Activated CD8-positive, alpha-beta memory T cell treated with anti-CD3 and anti-CD28 coated beads, Interleukin-2, amount 50 U/mL, for 1 hour (primary cell): ENCODE results near the gene USH2A.

Experiments used
- DNase-seq: peaks from one replicate; pipeline ENCODE4 v3.0.0-alpha.2; 2020; ENCODE audit errors: extremely low read depth

USH2A gene

GRCh38 chr1:215717677-215718426, 705.4 kb downstream of the USH2A start:
- DNase-seq = no peak

GRCh38 chr1:215710899-215711225, 712.4 kb downstream of the USH2A start:
- DNase-seq = no peak

GRCh38 chr1:215710036-215710898, 713.0 kb downstream of the USH2A start:
- no peak for DNase-seq

- no peak for DNase-seq
Observed at GRCh38 chr1:215704089-215704860, 719.0 kb downstream of the USH2A start.

- DNase-seq = no peak
Observed at GRCh38 chr1:215682232-215682631, 741.0 kb downstream of the USH2A start.

GRCh38 chr1:215681041-215681440, 742.2 kb downstream of the USH2A start:
- no peak for DNase-seq

- no peak for DNase-seq
Observed at GRCh38 chr1:215679231-215679630, 744.0 kb downstream of the USH2A start.

- no peak for DNase-seq
Observed at GRCh38 chr1:215677112-215677511, 746.1 kb downstream of the USH2A start.

GRCh38 chr1:215673943-215674342, 749.3 kb downstream of the USH2A start:
- DNase-seq = no peak

GRCh38 chr1:215672482-215672881, 750.8 kb downstream of the USH2A start:
- no peak for DNase-seq

GRCh38 chr1:215669806-215670491, 753.3 kb downstream of the USH2A start:
- DNase-seq = no peak

GRCh38 chr1:215667761-215668160, 755.5 kb downstream of the USH2A start:
- no peak for DNase-seq

GRCh38 chr1:215665215-215665614, 758.0 kb downstream of the USH2A start:
- DNase-seq = no peak

- no peak for DNase-seq
Observed at GRCh38 chr1:215661033-215661432, 762.2 kb downstream of the USH2A start.

- DNase-seq = no peak
Observed at GRCh38 chr1:215660259-215660658, 763.0 kb downstream of the USH2A start.

GRCh38 chr1:215657047-215657446, 766.2 kb downstream of the USH2A start:
- no peak for DNase-seq

- no peak for DNase-seq
Observed at GRCh38 chr1:215652371-215652770, 770.9 kb downstream of the USH2A start.

- no peak for DNase-seq
Observed at GRCh38 chr1:215651867-215652266, 771.4 kb downstream of the USH2A start.

- DNase-seq = no peak
Observed at GRCh38 chr1:215650446-215651149, 772.6 kb downstream of the USH2A start.

- DNase-seq = no peak
Observed at GRCh38 chr1:215648957-215649356, 774.3 kb downstream of the USH2A start.

- no peak for DNase-seq
Observed at GRCh38 chr1:215647738-215648137, 775.5 kb downstream of the USH2A start.
